HUES64 (cell line): ENCODE data around the gene ATCAY.
A peak's percentile ranks its signal among the peaks of the same experiment; 100 is the strongest.

Experiments used
- H3K27ac ChIP-seq: 2 replicates; pipeline ENCODE4 v1.7.0; 2013; ENCODE audit warnings: low read depth, low read length, inconsistent platforms
- H3K27me3 ChIP-seq: 2 replicates; pipeline ENCODE4 v1.6.1; 2013; ENCODE audit warnings: mild to moderate bottlenecking, low read length; ENCODE audit not compliant: insufficient read depth
- H3K36me3 ChIP-seq: 2 replicates; pipeline ENCODE4 v1.6.1; 2013; ENCODE audit warnings: mild to moderate bottlenecking, low read length; ENCODE audit not compliant: insufficient read depth
- H3K4me1 ChIP-seq: 2 replicates; pipeline ENCODE4 v1.6.1; 2013; ENCODE audit warnings: mild to moderate bottlenecking, low read length, moderate library complexity; ENCODE audit not compliant: insufficient read depth
- H3K4me3 ChIP-seq: 2 replicates; pipeline ENCODE4 v1.5.1; 2013; ENCODE audit warnings: mild to moderate bottlenecking, low read length, moderate library complexity
- H3K9ac ChIP-seq: 2 replicates; pipeline ENCODE4 v1.6.1; 2013; ENCODE audit warnings: mild to moderate bottlenecking, low read depth, low read length
- H3K9me3 ChIP-seq: 2 replicates; pipeline ENCODE4 v1.6.1; 2013; ENCODE audit warnings: low read depth, low read length; ENCODE audit not compliant: insufficient read depth
- WGBS: fragments of 150-250, 120-280 bp; methylation state at CpG from one replicate; pipeline ENCODE4 v1.1.7; 2013; ENCODE audit warnings: missing lambda C conversion rate; 5-methylcytosine and 5-hydroxymethylcytosine counted together

The ATCAY gene

DNA sequence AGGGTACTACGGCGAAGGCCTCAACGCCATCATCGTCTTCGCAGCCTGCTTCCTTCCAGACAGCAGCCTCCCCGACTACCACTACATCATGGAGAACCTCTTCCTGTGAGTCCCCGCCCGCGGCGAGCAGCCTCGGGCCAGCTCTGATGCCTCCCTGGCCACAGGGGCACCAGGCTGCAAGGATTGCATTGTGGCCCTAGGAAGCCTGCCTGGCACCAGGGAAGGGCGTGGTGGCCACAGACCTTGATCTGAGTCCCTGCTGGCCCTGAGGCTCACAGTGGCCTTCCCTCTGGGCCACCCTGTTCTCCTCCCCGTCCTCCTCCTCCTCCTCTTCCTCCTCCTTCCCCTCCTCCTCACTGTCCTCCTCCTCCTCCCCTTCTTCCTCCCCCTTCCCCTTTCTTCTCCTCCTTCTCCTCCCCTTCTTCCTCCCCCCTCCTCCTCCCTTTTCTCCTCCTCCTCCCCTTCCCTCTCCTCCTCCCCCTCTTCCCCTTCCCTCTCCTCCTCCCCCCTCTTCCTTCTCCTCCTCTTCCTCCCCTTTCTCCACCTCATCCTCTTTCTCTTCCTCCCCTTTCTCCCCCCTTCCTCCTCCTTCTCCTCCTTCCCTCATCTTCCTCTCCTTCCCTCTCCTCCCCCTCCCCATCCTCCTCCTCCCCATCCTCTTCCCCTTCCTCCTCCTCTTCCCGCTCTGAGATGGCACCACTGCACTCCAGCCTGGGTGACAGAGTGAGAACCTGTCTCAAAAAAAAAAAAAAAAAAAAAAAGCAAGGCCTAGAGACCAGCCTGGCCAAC lies 28.0 kb downstream of the ATCAY start:
- no peak overlapping the region for H3K4me3 ChIP-seq
- 84% methylated on average over 14 of the region's 14 CpGs for WGBS
- H3K9ac ChIP-seq: no peak overlapping the region
- H3K27me3 ChIP-seq: no peaks in the 10 kb centered on the region
- peaks cover 51% of the 10 kb centered on the region for H3K36me3 ChIP-seq
- H3K9me3 ChIP-seq: peaks cover 9% of the 10 kb centered on the region
- no peaks in the 10 kb centered on the region for H3K4me1 ChIP-seq
- H3K27ac ChIP-seq: no peak overlapping the region

DNA sequence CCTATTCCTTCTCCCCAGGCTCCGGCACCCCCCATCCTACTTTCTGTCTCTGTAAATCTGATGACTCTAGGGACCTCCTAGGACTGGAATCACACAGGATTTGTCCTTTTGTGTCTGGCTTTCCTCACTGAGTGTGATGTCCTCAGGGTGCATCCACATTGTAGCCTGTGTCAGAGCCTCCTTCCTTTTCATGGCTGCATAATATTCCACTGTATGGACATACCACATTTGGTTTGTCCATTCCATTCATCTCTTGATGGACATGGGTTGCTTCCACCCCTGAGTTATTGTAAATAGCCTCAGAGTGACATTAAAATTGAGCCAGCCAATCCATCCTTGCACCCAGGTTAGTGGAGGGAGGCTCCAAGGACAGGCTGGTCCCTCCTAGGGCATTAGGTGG lies 29.6 kb downstream of the ATCAY start:
- Histone ChIP-seq H3K4me3 (no peak overlapping the region), H3K4me1 (no peaks in the 10 kb centered on the region), H3K27ac (no peak overlapping the region), H3K36me3 (peaks cover 49% of the 10 kb centered on the region), H3K27me3 (no peaks in the 10 kb centered on the region), H3K9me3 (peaks cover 9% of the 10 kb centered on the region), H3K9ac (no peak overlapping the region)
- WGBS: 95% methylated on average over 1 of the region's 1 CpG

DNA sequence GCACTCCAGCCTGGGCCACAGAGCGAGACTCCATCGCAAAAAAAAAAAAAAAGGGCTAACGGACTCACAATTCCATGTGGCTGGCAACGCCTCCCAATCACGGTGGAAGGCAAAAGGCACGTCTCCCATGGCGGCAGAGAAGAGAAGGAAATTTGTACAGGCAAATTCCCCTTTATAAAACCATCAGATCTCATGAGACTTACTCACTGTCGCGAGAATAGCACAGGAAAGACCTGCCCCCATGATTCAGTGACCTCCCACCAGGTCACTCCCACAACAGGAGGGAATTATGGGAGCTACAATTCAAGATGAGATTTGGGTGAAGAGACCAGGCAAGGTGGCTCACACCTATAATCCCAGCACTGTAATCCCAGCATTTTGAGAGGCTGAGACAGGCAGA lies 33.7 kb downstream of the ATCAY start:
- H3K27ac ChIP-seq: no peak overlapping the region
- peaks cover 9% of the 10 kb centered on the region for H3K9me3 ChIP-seq
- H3K36me3 ChIP-seq: peaks cover 44% of the 10 kb centered on the region
- H3K27me3 ChIP-seq: no peaks in the 10 kb centered on the region
- 91% methylated on average over 7 of the region's 9 CpGs for WGBS
- no peaks in the 10 kb centered on the region for H3K4me1 ChIP-seq
- H3K4me3 ChIP-seq: no peak overlapping the region
- no peak overlapping the region for H3K9ac ChIP-seq

DNA sequence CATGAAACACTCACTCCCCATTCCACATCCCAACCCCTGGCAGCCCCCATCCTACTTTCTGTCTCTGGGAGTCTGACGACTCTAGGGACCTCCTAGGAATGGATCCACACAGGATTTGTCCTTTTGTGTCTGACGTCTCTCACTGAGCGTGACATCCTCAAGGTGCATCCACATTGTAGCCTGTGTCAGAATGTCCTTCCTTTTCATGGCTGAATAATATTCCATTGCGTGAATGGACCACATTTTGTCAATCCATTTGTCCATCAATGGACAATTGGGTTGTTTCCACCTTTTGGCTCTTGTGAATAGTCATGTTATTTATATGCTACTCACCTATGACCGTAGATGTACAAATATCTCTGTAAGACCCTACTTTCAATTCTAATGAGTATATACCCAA lies 35.5 kb downstream of the ATCAY start:
- Histone ChIP-seq H3K4me1 (no peaks in the 10 kb centered on the region), H3K4me3 (no peak overlapping the region), H3K9me3 (no peaks in the 10 kb centered on the region), H3K36me3 (peaks cover 38% of the 10 kb centered on the region), H3K9ac (no peak overlapping the region), H3K27me3 (no peaks in the 10 kb centered on the region), H3K27ac (no peak overlapping the region)
- 95% methylated on average over 4 of the region's 5 CpGs for WGBS

DNA sequence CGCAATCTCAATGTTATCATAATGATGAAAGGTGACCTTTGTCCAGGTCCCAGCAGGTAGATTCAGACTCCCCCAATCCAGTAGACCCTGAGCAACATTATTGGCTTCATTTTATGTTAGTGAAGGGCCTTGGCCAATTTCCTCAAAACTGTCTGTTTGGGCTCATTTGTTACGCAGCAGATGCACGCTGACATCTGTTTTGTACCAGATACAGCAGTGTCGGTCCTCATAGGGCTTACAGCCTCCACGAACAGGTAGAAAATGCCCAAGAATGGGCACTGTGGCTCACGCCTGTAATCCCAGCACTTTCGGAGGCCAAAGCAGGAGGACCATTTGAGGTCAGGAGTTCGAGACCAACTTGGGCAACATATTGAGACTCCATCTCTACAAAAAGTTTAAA lies 39.3 kb downstream of the ATCAY start:
- no peak overlapping the region for H3K9ac ChIP-seq
- no peak overlapping the region for H3K27ac ChIP-seq
- H3K36me3 ChIP-seq: peaks cover 36% of the 10 kb centered on the region
- 96% methylated on average over 8 of the region's 8 CpGs for WGBS
- no peaks in the 10 kb centered on the region for H3K9me3 ChIP-seq
- H3K27me3 ChIP-seq: no peaks in the 10 kb centered on the region
- no peak overlapping the region for H3K4me3 ChIP-seq
- no peaks in the 10 kb centered on the region for H3K4me1 ChIP-seq

DNA sequence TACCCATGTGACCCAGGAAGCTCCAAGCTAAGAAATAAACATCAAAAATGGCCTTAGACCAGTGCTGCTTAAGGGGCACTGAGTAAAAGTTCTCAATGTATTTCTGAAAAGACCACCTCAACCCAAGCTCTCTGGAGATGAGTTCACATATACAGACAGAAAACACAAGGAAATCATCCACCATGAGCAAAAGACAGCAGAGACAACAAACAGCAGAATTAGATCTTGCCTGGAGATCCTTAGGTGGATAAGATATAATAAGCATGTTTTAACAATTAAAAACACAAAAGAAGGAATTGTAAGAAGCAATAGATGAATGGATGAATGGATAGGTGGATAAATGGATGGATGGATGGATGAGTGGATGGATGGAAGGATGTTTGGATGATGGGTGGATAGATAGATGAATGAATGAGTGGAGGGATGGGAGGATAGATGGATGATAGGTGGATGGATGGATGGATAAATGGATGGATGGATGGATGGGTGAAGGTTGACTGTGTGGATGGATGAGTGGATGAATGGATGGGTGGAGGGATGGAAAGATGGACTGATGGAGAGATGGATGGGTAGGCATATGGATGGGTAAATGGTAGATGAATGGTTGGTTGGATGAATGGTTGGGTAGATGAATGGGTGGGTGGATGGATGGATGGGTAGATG lies 42.7 kb downstream of the ATCAY start:
- H3K27ac ChIP-seq: no peak overlapping the region
- H3K4me1 ChIP-seq: no peaks in the 10 kb centered on the region
- H3K36me3 ChIP-seq: peaks cover 33% of the 10 kb centered on the region
- H3K27me3 ChIP-seq: no peaks in the 10 kb centered on the region
- no peak overlapping the region for H3K9ac ChIP-seq
- H3K4me3 ChIP-seq: no peak overlapping the region
- no peaks in the 10 kb centered on the region for H3K9me3 ChIP-seq

DNA sequence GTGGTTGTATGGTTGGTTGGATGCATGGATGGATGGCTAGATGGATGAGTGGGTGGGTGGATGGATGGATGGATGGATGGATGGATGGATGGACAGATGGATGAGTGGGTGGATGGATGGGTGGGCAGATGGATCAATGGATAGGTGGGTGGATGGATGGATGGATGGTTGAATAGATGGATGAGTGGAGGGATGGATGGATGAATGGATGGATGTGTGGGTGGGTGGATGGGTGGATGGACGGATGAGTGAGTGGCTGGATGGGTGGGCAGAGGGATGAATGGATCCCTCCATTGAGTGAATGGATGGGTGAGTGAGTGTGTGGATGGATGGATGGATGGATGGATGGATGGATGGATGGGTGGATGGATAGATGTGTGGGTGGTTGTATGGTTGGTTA lies 43.4 kb downstream of the ATCAY start:
- Histone ChIP-seq H3K36me3 (peaks cover 28% of the 10 kb centered on the region), H3K9me3 (no peaks in the 10 kb centered on the region), H3K27ac (no peak overlapping the region), H3K9ac (no peak overlapping the region), H3K27me3 (no peaks in the 10 kb centered on the region), H3K4me3 (no peak overlapping the region), H3K4me1 (no peaks in the 10 kb centered on the region)
- WGBS: 94% methylated on average over 1 of the region's 1 CpG

DNA sequence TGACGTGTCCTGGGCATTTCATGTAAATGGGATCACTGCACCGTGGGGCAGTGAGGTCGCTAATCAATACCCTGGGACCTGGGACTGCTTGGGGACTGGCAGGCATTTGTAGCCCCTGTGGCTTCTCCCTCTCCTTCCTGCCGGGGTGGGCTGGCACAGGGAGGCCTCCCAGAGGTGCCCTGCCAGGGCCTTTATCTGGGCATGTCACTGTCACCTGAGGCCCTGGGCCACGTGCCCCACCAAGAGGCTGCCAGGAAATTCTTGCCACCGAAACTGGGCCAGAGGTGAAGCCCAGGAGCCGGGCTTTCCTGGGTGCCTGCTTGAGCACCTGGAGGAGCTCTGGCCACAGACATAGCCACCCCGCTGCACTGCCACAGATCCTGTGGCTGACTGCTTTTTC lies 50.6 kb downstream of the ATCAY start:
- Histone ChIP-seq H3K9me3 (no peaks in the 10 kb centered on the region), H3K4me1 (no peaks in the 10 kb centered on the region), H3K4me3 (no peak overlapping the region), H3K27ac (no peak overlapping the region), H3K9ac (no peak overlapping the region), H3K36me3 (no peaks in the 10 kb centered on the region), H3K27me3 (peaks cover 7% of the 10 kb centered on the region; the same call in 1 of the 2 replicates)
- WGBS: 87% methylated on average over 8 of the region's 8 CpGs

DNA sequence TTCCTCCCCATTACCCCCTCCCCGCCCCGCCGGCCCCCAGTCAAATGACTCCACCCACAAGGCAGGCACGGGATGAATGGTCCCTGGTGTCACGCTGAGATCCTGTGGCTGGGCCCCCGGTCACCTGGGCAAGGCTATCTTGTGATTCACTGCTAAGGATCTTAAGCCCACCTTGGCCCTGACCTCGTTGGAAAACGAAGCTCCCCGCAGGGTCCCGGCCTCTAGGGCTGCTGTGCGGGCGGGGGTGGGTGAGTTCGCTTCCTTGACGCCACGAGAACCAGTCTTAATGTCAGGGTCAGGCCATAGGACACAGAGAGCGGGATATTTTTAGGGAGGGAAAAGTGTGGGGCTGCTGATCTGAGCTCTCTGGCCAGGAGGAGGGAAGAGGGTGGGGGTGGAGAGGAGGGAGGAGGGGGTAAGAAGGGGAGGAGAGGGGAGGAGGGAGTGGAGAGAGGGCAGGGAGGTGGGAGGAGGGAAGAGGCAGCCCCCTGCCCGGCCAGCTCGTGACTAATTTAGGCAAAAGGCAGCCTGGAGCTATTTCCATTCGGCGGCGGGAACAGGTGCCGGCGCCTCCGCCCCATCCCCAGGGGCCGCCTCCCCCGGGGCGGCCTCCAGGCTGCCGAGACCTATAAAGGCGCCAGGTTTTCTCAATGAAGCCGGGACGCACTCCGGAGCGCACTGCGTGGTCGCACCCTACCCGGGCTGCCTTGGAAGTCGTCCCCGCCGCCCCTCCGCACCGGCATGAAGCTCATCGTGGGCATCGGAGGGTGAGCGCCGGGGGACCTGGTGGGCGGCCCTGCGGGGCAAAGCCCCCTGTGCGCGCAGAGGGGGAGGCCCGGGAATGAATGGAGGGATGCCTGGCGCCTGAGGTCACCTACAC lies 52.7 kb downstream of the ATCAY start, which contains the start of gene NMRK2:
Gene NMRK2 (plus strand): TSS at position 139 of the 880 bp plus-strand sequence. CDS start 603 bp downstream, at position 742.
- Histone ChIP-seq H3K27ac (peak within 1 kb of the TSS; percentile 98), H3K4me3 (peak within 1 kb of the TSS; percentile 83), H3K4me1 (no peaks in the 10 kb centered on the region), H3K9me3 (no peaks in the 10 kb centered on the region), H3K27me3 (peaks cover 7% of the 10 kb centered on the region; the same call in 1 of the 2 replicates), H3K9ac (peak within 1 kb of the TSS; percentile 89), H3K36me3 (0 out of 2 replicates have a peak, but pooled peaks cover 3% of the 10 kb centered on the region)
- under 1% methylated on average over 51 of the region's 51 CpGs for WGBS

DNA sequence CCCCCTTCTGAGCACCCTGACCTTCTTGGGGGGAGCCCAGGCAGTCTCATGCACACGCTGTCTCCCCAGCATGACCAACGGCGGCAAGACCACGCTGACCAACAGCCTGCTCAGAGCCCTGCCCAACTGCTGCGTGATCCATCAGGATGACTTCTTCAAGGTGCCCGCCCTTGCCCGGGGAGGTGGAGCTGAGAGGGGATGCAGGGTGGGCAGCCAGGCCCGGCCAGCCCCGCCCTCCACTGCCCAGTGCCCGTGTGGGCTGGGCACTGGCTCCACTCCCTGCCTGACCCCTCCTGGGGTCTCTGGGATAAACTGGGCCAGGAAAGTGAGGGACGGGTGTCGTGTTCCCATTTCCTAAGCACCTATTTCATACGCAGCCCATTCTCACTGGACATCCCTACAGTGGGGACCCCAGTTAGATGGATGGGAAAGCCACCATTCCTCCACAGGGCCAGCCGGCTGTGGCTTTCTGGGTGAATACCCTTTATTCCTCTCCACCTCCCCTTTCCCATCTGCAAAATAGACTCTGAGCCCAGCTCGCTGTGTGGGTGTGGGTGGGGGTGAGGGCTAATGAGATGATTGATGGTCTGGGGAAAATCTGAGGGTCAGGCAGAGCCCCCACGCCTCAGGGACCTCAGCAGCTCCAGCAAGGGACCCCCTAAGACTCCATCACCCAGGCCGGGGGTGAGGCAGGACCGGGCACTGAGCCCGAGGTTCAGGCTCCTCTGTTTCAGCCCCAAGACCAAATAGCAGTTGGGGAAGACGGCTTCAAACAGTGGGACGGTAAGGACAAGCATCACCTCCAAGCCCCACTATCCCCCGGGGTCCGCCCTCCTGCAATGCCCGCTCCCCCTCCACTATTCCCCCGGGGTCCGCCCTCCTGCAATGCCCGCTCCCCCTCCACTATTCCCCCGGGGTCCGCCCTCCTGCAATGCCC lies 56.3 kb downstream of the ATCAY start:
- Histone ChIP-seq H3K9me3 (no peaks in the 10 kb centered on the region), H3K4me3 (no peak overlapping the region), H3K36me3 (peaks cover 10% of the 10 kb centered on the region; the same call in 1 of the 2 replicates), H3K9ac (no peak overlapping the region), H3K27ac (no peak overlapping the region), H3K4me1 (no peaks in the 10 kb centered on the region), H3K27me3 (peaks cover 7% of the 10 kb centered on the region; the same call in 1 of the 2 replicates)
- WGBS: 92% methylated on average over 22 of the region's 29 CpGs
